NCI-H128 (cell line): Measurements from ENCODE around the gene AGAP2.
"Not testable (repeated sequence)": the region's sequence is repeated elsewhere in the genome, so short reads cannot be mapped to it uniquely, and the experiment has no call there.

Source experiments
- DNase-seq: peaks from one replicate; lab custom pipeline; 2025; ENCODE audit not compliant: unreplicated experiment; lab: John Stamatoyannopoulos, UW

Gene AGAP2

GRCh38 chr12:57724003-57724935 lies 14.3 kb downstream of the AGAP2 start:
- no peak for DNase-seq

GRCh38 chr12:57723630-57723962 lies 14.9 kb downstream of the AGAP2 start:
- DNase-seq: no peak

- no peak for DNase-seq
Observed at GRCh38 chr12:57722716-57723629, 15.6 kb downstream of the AGAP2 start.

GRCh38 chr12:57721846-57722608 lies 16.5 kb downstream of the AGAP2 start:
- DNase-seq: not testable (repeated sequence)

GRCh38 chr12:57720606-57721595 lies 17.6 kb downstream of the AGAP2 start:
- DNase-seq: no peak

- no peak for DNase-seq
Observed at GRCh38 chr12:57719777-57720605, 18.6 kb downstream of the AGAP2 start.

- no peak for DNase-seq
Observed at GRCh38 chr12:57718641-57719528, 19.7 kb downstream of the AGAP2 start.

GRCh38 chr12:57717846-57718640 lies 20.5 kb downstream of the AGAP2 start:
- no peak for DNase-seq

GRCh38 chr12:57717131-57717530 lies 21.4 kb downstream of the AGAP2 start:
- DNase-seq: no peak

- DNase-seq: no peak
Observed at GRCh38 chr12:57716305-57716704, 22.2 kb downstream of the AGAP2 start.

GRCh38 chr12:57715786-57716185 lies 22.8 kb downstream of the AGAP2 start:
- DNase-seq: no peak

GRCh38 chr12:57715036-57715748 lies 23.4 kb downstream of the AGAP2 start:
- DNase-seq: not testable (repeated sequence)

- no peak for DNase-seq
Observed at GRCh38 chr12:57713209-57713608, 25.3 kb downstream of the AGAP2 start.

GRCh38 chr12:57712701-57713100 lies 25.8 kb downstream of the AGAP2 start:
- no peak for DNase-seq

GRCh38 chr12:57708296-57708695 lies 30.2 kb downstream of the AGAP2 start:
- DNase-seq: no peak

- no peak for DNase-seq
Observed at GRCh38 chr12:57707250-57707649, 31.3 kb downstream of the AGAP2 start.

- no peak for DNase-seq
Observed at GRCh38 chr12:57700317-57700716, 38.2 kb downstream of the AGAP2 start.
